Smooth muscle cell (in vitro differentiated cells): ENCODE results near the gene RAB33A. TPM values are rescaled to one million over a fixed set of nuclear protein-coding genes. Genes with fewer than 3 reads are reported as not detected.
"Not testable (repeated sequence)": the region's sequence is repeated elsewhere in the genome, so short reads cannot be mapped to it uniquely, and the experiment has no call there.

Experiments
- DNase-seq: peaks from one replicate; lab custom pipeline; 2025; ENCODE audit not compliant: unreplicated experiment; lab: John Stamatoyannopoulos, UW
- H2AFZ ChIP-seq: fragments of 200-600 bp; sonication (generic); 2 replicates; pipeline ENCODE4 v1.6.0; 2016; ENCODE audit warnings: antibody characterized with exemption, low read depth, mild to moderate bottlenecking
- H3F3A ChIP-seq: fragments of 200-600 bp; sonication (generic); 2 replicates; pipeline ENCODE4 v1.6.0; 2017; ENCODE audit warnings: antibody characterized with exemption, low read depth
- H3K27ac ChIP-seq: fragments of 200-600 bp; sonication (generic); 2 replicates; pipeline ENCODE4 v1.5.1; 2016; ENCODE audit warnings: low read depth, mild to moderate bottlenecking
- H3K27me3 ChIP-seq: fragments of 200-600 bp; sonication (generic); 2 replicates; pipeline ENCODE4 v1.6.1; 2016; ENCODE audit warnings: low read depth, mild to moderate bottlenecking
- H3K36me3 ChIP-seq: fragments of 200-600 bp; sonication (generic); 2 replicates; pipeline ENCODE4 v1.5.1; 2016; ENCODE audit warnings: low read depth
- H3K4me1 ChIP-seq: fragments of 200-600 bp; sonication (generic); 2 replicates; pipeline ENCODE4 v1.5.1; 2016; ENCODE audit warnings: low read depth
- H3K4me2 ChIP-seq: fragments of 200-600 bp; sonication (generic); 2 replicates; pipeline ENCODE4 v1.6.0; 2016; ENCODE audit warnings: mild to moderate bottlenecking
- H3K4me3 ChIP-seq: fragments of 200-600 bp; sonication (generic); 2 replicates; pipeline ENCODE4 v1.5.1; 2016; ENCODE audit warnings: mild to moderate bottlenecking
- H3K79me2 ChIP-seq: fragments of 200-600 bp; sonication (generic); 2 replicates; pipeline ENCODE4 v1.6.0; 2016; ENCODE audit warnings: low read depth, mild to moderate bottlenecking
- H3K9ac ChIP-seq: fragments of 200-600 bp; sonication (generic); 2 replicates; pipeline ENCODE4 v1.6.0; 2016; ENCODE audit warnings: low read depth
- H3K9me3 ChIP-seq: fragments of 200-600 bp; sonication (generic); replicated peaks from 2 replicates; pipeline ENCODE4 v1.5.1; 2016; ENCODE audit warnings: low read depth
- H4K20me1 ChIP-seq: fragments of 200-600 bp; sonication (generic); 2 replicates; pipeline ENCODE4 v1.6.0; 2016; ENCODE audit warnings: low read depth
- WGBS: methylation state at CpG from one replicate; pipeline ENCODE4 v1.1.7; 2016; ENCODE audit warnings: low lambda C conversion rate; 5-methylcytosine and 5-hydroxymethylcytosine counted together
- polyA plus RNA-seq: library from polyadenylated mRNA; unstranded; fragments of >200 nt; fragmentation: Nextera tagmentation; extraction: Ambion mirVana; gene quantifications from 2 replicates; pipeline ENCODE4 v1.2.1, GENCODE V29; 2016
- total RNA-seq: library from RNA; depleted of rRNA; stranded (reverse); fragments of >200 nt; gene quantifications from 2 replicates; pipeline ENCODE4 v1.2.3, GENCODE V29; 2014
- TF ChIP-seq, protein P1 (sequence below): fragments of 200-600 bp; sonication (generic); IDR thresholded peaks from 2 replicates; pipeline ENCODE4 v1.5.1; 2017; ENCODE audit warnings: borderline replicate concordance, mild to moderate bottlenecking, antibody characterized with exemption; ENCODE audit not compliant: insufficient read depth, poor library complexity, severe bottlenecking

The RAB33A gene
- total and polyA plus RNA-seq, 2 experiments from 2014 or later = 0.58 to 2.6 TPM

DNA sequence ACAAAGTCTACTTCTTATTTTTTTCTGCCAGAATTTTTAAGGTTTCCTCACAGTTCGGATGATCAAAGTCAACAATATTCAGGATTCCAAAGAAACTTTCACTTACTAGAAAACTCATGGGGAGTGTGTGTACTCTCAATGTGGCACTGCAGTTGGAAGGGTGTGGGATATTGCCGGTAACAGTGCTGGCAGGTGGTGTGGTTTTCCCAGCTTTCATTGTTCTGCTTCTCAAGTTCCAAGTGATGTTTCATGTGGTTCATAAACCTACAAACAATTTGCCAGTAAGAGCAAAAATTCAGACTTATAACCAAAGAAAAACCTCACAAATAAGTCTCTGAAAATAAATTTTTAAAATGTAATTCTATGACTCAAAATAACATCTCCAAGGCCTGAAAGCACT lies 57.1 kb downstream of the RAB33A start:
- no peak overlapping the region for H3K27ac ChIP-seq
- 90% methylated on average over 2 of the region's 2 CpGs for WGBS

DNA sequence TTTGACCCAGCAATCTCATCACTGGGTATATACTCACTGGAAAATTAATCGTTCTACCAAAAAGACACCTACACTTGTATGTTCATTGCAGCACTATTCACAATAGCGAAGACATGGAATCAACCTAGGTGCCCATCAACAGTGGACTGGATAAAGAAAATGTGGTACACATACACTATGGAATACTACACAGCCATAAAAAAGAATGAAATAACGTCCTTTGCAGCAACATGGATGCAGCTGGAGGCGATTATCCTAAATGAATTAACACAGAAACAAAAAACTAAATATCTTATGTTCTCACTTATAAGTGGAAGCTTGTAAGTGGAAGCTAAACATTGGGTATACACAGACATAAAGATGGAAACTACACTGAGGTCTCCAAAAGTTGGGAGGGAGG lies 59.4 kb downstream of the RAB33A start:
- not testable (repeated sequence) for H3K27me3 ChIP-seq, H3K4me1 ChIP-seq, H3K36me3 ChIP-seq, H4K20me1 ChIP-seq, H3K4me2 ChIP-seq, H3K4me3 ChIP-seq, H2AFZ ChIP-seq, H3K9me3 ChIP-seq, H3K27ac ChIP-seq, H3F3A ChIP-seq, H3K9ac ChIP-seq, DNase-seq, H3K79me2 ChIP-seq
- WGBS = 73% methylated on average over 4 of the region's 4 CpGs

More for the DNA sequence above, 57.1 kb downstream of the RAB33A start:
- Histone ChIP-seq H4K20me1 (no peaks in the 10 kb centered on the region), H3K9me3 (no peaks in the 10 kb centered on the region), H3K4me1 (no peaks in the 10 kb centered on the region), H3K4me2 (no peak overlapping the region), H3K36me3 (no peaks in the 10 kb centered on the region), H2AFZ (no peak overlapping the region), H3K27me3 (no peaks in the 10 kb centered on the region), H3K9ac (no peak overlapping the region), H3K4me3 (no peak overlapping the region), H3K79me2 (no peaks in the 10 kb centered on the region), H3F3A (no peaks in the 10 kb centered on the region)
- DNase-seq = no peak
- TF ChIP-seq, protein P1, sequence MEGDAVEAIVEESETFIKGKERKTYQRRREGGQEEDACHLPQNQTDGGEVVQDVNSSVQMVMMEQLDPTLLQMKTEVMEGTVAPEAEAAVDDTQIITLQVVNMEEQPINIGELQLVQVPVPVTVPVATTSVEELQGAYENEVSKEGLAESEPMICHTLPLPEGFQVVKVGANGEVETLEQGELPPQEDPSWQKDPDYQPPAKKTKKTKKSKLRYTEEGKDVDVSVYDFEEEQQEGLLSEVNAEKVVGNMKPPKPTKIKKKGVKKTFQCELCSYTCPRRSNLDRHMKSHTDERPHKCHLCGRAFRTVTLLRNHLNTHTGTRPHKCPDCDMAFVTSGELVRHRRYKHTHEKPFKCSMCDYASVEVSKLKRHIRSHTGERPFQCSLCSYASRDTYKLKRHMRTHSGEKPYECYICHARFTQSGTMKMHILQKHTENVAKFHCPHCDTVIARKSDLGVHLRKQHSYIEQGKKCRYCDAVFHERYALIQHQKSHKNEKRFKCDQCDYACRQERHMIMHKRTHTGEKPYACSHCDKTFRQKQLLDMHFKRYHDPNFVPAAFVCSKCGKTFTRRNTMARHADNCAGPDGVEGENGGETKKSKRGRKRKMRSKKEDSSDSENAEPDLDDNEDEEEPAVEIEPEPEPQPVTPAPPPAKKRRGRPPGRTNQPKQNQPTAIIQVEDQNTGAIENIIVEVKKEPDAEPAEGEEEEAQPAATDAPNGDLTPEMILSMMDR = no peak

Other genes with a start within 250 kb of the RAB33A start
- gene BCORL1, start 189.3 kb upstream of the RAB33A start, total RNA-seq = 3.0 TPM in 2 replicates
- 8.0 and 14.8 TPM in 2 replicates for gene BCORL1, start 189.3 kb upstream of the RAB33A start, polyA plus RNA-seq
- 12.0 and 12.1 TPM in 2 replicates for gene ELF4, start 61.5 kb upstream of the RAB33A start, total RNA-seq
- gene ELF4, start 61.5 kb upstream of the RAB33A start, polyA plus RNA-seq = 12.6 and 16.3 TPM in 2 replicates
- 26.0 and 39.0 TPM in 2 replicates for gene AIFM1, start 6.1 kb upstream of the RAB33A start, total RNA-seq
- gene AIFM1, start 6.1 kb upstream of the RAB33A start, polyA plus RNA-seq = 32.5 and 35.8 TPM in 2 replicates
- gene ZNF280C, start 96.9 kb downstream of the RAB33A start, total RNA-seq = 7.7 and 12.4 TPM in 2 replicates
- 1.5 TPM in 2 replicates for gene ZNF280C, start 96.9 kb downstream of the RAB33A start, polyA plus RNA-seq
- gene SLC25A14, start 168.0 kb downstream of the RAB33A start, total RNA-seq = 14.3 and 16.1 TPM in 2 replicates
- 18.7 and 24.7 TPM in 2 replicates for gene SLC25A14, start 168.0 kb downstream of the RAB33A start, polyA plus RNA-seq
- not detected in 2 replicates for gene GPR119, start 213.7 kb downstream of the RAB33A start, total RNA-seq
- not detected in 2 replicates for gene GPR119, start 213.7 kb downstream of the RAB33A start, polyA plus RNA-seq
- gene RBMX2, start 230.0 kb downstream of the RAB33A start, total RNA-seq = 19.8 and 25.7 TPM in 2 replicates
- 15.9 and 19.2 TPM in 2 replicates for gene RBMX2, start 230.0 kb downstream of the RAB33A start, polyA plus RNA-seq